H9 (cell line): ENCODE measurements around the gene ISG15. TPM values are rescaled to one million over a fixed set of nuclear protein-coding genes. Genes with fewer than 3 reads are reported as not detected.

Source experiments
- DNase-seq: peaks from one replicate; pipeline ENCODE4 v3.0.0-alpha.2; 2017
- H2AFZ ChIP-seq: one replicate; pipeline ENCODE4 v1.6.1; 2013; ENCODE audit warnings: mild to moderate bottlenecking, low read length, control low read depth, moderate library complexity
- H2AK5ac ChIP-seq: 2 replicates; pipeline ENCODE4 v1.6.1; 2013; ENCODE audit warnings: low read length, control low read depth, mixed read lengths; ENCODE audit not compliant: insufficient read length
- H2BK120ac ChIP-seq: one replicate; pipeline ENCODE4 v1.6.1; 2013; ENCODE audit warnings: low read depth, mild to moderate bottlenecking, low read length, control low read depth, inconsistent platforms; ENCODE audit not compliant: poor library complexity, severe bottlenecking
- H2BK12ac ChIP-seq: 2 replicates; pipeline ENCODE4 v1.6.1; 2013; ENCODE audit warnings: low read length, control low read depth, mixed read lengths, low read depth; ENCODE audit not compliant: insufficient read length
- H2BK15ac ChIP-seq: 2 replicates; pipeline ENCODE4 v1.6.1; 2013; ENCODE audit warnings: low read depth, low read length, control low read depth
- H2BK20ac ChIP-seq: one replicate; pipeline ENCODE4 v1.6.1; 2013; ENCODE audit warnings: low read depth, mild to moderate bottlenecking, low read length, control low read depth, inconsistent platforms; ENCODE audit not compliant: poor library complexity, severe bottlenecking
- H2BK5ac ChIP-seq: 2 replicates; pipeline ENCODE4 v1.6.1; 2013; ENCODE audit warnings: low read length, control low read depth, mixed read lengths; ENCODE audit not compliant: insufficient read length
- H3K14ac ChIP-seq: 2 replicates; pipeline ENCODE4 v1.6.1; 2013; ENCODE audit warnings: low read length, control low read depth; ENCODE audit not compliant: insufficient read depth
- H3K18ac ChIP-seq: 2 replicates; pipeline ENCODE4 v1.6.1; 2013; ENCODE audit warnings: low read depth, mild to moderate bottlenecking, mixed read lengths, low read length, control low read depth; ENCODE audit not compliant: insufficient read length
- H3K23ac ChIP-seq: 2 replicates; pipeline ENCODE4 v1.6.1; 2013; ENCODE audit warnings: low read length, control low read depth, mixed read lengths, low read depth; ENCODE audit not compliant: insufficient read length
- H3K23me2 ChIP-seq: 2 replicates; pipeline ENCODE4 v1.6.1; 2013; ENCODE audit warnings: low read depth, mild to moderate bottlenecking, mixed read lengths, low read length, control low read depth; ENCODE audit not compliant: insufficient read length, poor library complexity, severe bottlenecking
- H3K27ac ChIP-seq: 2 replicates; pipeline ENCODE4 v1.5.1; 2013; ENCODE audit warnings: low read length, control low read depth, mixed read lengths, low read depth; ENCODE audit not compliant: insufficient read length
- H3K27me3 ChIP-seq: 2 replicates; pipeline ENCODE4 v1.6.1; 2013; ENCODE audit warnings: low read length, control low read depth, inconsistent platforms; ENCODE audit not compliant: insufficient read depth
- H3K4ac ChIP-seq: 2 replicates; pipeline ENCODE4 v1.6.1; 2013; ENCODE audit warnings: low read depth, mild to moderate bottlenecking, control low read depth, inconsistent platforms, low read length, moderate library complexity
- H3K4me1 ChIP-seq: 2 replicates; pipeline ENCODE4 v1.6.1; 2013; ENCODE audit warnings: low read length, control low read depth, inconsistent platforms; ENCODE audit not compliant: insufficient read depth
- H3K4me2 ChIP-seq: 2 replicates; pipeline ENCODE4 v1.6.1; 2013; ENCODE audit warnings: low read length, control low read depth, mixed read lengths; ENCODE audit not compliant: insufficient read length, insufficient read depth
- H3K56ac ChIP-seq: 2 replicates; pipeline ENCODE4 v1.6.1; 2013; ENCODE audit warnings: low read depth, mild to moderate bottlenecking, mixed read lengths, low read length, control low read depth; ENCODE audit not compliant: insufficient read length
- H3K79me1 ChIP-seq: 2 replicates; pipeline ENCODE4 v1.6.1; 2013; ENCODE audit warnings: low read depth, mild to moderate bottlenecking, moderate library complexity, low read length, control low read depth, inconsistent platforms; ENCODE audit not compliant: insufficient read depth, poor library complexity, severe bottlenecking
- H3K79me2 ChIP-seq: 2 replicates; pipeline ENCODE4 v1.6.1; 2013; ENCODE audit warnings: low read length, control low read depth, inconsistent platforms; ENCODE audit not compliant: insufficient read depth
- H3K9ac ChIP-seq: 2 replicates; pipeline ENCODE4 v1.6.1; 2013; ENCODE audit warnings: low read length, control low read depth, mixed read lengths; ENCODE audit not compliant: insufficient read length; ENCODE audit errors: extremely low read depth
- H3K9me3 ChIP-seq: one replicate; pipeline ENCODE4 v1.6.1; 2013; ENCODE audit warnings: low read depth, low read length, inconsistent platforms; ENCODE audit not compliant: control insufficient read depth
- H3T11ph ChIP-seq: one replicate; pipeline ENCODE4 v1.6.1; 2013; ENCODE audit warnings: mild to moderate bottlenecking, low read length, control low read depth, inconsistent platforms
- H4K20me1 ChIP-seq: one replicate; pipeline ENCODE4 v1.6.1; 2013; ENCODE audit not compliant: control insufficient read depth, insufficient read length, insufficient read depth
- H4K5ac ChIP-seq: 2 replicates; pipeline ENCODE4 v1.6.1; 2013; ENCODE audit warnings: low read depth, mild to moderate bottlenecking, mixed read lengths, low read length, control low read depth; ENCODE audit not compliant: insufficient read length
- H4K8ac ChIP-seq: replicated peaks from 2 replicates; pipeline ENCODE4 v1.6.1; 2013; ENCODE audit warnings: low read length, control low read depth, mixed read lengths, low read depth; ENCODE audit not compliant: insufficient read length
- H4K91ac ChIP-seq: 2 replicates; pipeline ENCODE4 v1.6.1; 2013; ENCODE audit warnings: low read depth, mild to moderate bottlenecking, moderate library complexity, mixed read lengths, low read length, control low read depth; ENCODE audit not compliant: insufficient read length
- H3K27ac Mint-ChIP-seq, 3 experiments: 2 replicates in 2 of 3; 3 replicates in 1 of 3; pipeline ENCODE4 v1.8.0; 2020 to 2021; ENCODE audit warnings: mixed read lengths in 3 of 3, mild to moderate bottlenecking in 1 of 3, moderate library complexity in 1 of 3
- H3K27me3 Mint-ChIP-seq: 2 replicates; pipeline ENCODE4 v1.8.0; 2021; ENCODE audit warnings: low read depth, mild to moderate bottlenecking, moderate library complexity, mixed read lengths
- H3K36me3 Mint-ChIP-seq, 3 experiments: 2 replicates in 2 of 3; 3 replicates in 1 of 3; pipeline ENCODE4 v1.8.0; 2020 to 2021; ENCODE audit warnings: low read depth in 3 of 3, mixed read lengths in 3 of 3; ENCODE audit not compliant: insufficient read depth in 1 of 3
- H3K4me1 Mint-ChIP-seq, 2 experiments: 2 replicates each; pipeline ENCODE4 v1.8.0; 2020; ENCODE audit warnings: mixed read lengths in 2 of 2
- H3K4me3 Mint-ChIP-seq, 2 experiments: 2 replicates in 1 of 2; 3 replicates in 1 of 2; pipeline ENCODE4 v1.8.0; 2020 to 2021; ENCODE audit warnings: mild to moderate bottlenecking in 2 of 2, mixed read lengths in 2 of 2, moderate library complexity in 1 of 2
- H3K9me3 Mint-ChIP-seq, 2 experiments: 2 replicates in 1 of 2; 3 replicates in 1 of 2; pipeline ENCODE4 v1.8.0; 2020; ENCODE audit warnings: mild to moderate bottlenecking in 2 of 2, mixed read lengths in 2 of 2, moderate library complexity in 1 of 2
- CTCF ChIP-seq: fragments of 200-600 bp; sonication (generic); conservative IDR thresholded peaks from 3 replicates; pipeline ENCODE4 v1.8.0; 2021; ENCODE audit warnings: antibody characterized with exemption, mild to moderate bottlenecking
- WGBS: extraction: QIAGEN DNeasy Blood & Tissue Kit; methylation state at CpG from one replicate; pipeline ENCODE4 v1.1.7; 2013; ENCODE audit warnings: missing lambda C conversion rate, low lambda C conversion rate, mixed read lengths; ENCODE audit not compliant: insufficient read length; ENCODE audit errors: extremely low coverage; 5-methylcytosine and 5-hydroxymethylcytosine counted together
- total RNA-seq: library from RNA; stranded (reverse); gene quantifications from 2 replicates; pipeline ENCODE4 v1.2.1, GENCODE V29; 2021

Gene ISG15
- total RNA-seq, 1 experiment from 2014 or later, result 39.7 TPM

DNA sequence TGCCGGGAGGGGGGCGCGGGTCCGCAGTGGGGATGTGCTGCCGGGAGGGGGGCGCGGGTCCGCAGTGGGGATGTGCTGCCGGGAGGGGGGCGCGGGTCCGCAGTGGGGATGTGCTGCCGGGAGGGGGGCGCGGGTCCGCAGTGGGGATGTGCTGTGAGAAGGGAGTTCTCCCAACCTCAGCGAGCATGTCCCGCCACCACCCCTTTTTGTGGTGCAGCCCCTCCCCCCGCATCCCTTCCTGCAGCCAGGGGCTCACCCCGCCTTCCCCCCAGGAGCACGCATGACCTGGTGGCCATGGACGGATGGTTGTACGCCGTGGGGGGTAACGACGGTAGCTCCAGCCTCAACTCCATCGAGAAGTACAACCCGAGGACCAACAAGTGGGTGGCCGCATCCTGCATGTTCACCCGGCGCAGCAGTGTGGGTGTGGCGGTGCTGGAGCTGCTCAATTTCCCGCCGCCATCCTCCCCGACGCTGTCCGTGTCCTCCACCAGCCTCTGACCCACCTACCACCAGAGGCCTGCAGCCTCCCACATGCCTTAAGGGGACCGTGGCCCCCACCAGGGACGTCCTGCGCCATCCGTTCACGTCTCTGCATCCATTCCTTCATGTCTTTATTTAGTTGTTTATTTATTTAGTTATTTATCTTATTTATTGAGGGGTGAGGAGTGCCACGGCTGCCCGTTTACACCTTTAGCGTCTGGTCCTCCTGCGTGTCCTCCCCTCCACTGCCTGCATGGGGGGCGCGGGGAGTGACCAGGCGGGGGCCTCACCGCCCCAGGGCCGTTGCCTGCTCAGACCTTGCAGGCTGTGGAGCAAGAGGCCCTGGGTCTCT, 48.4 kb upstream of the ISG15 start:
- Histone ChIP-seq H3K79me1 (no peaks in the 10 kb centered on the region), H4K91ac (no peak overlapping the region), H4K8ac (no peak overlapping the region), H3K56ac (no peak overlapping the region), H2AFZ (no peak overlapping the region), H2AK5ac (no peak overlapping the region), H3K27me3 (peaks cover 11% of the 10 kb centered on the region; the same call in 1 of the 2 replicates), H2BK12ac (no peak overlapping the region), H3K18ac (no peak overlapping the region), H4K5ac (no peak overlapping the region), H3T11ph (no peak overlapping the region), H2BK120ac (no peak overlapping the region), H3K23ac (no peak overlapping the region), H3K9ac (no peak overlapping the region), H4K20me1 (no peaks in the 10 kb centered on the region), H3K4me2 (no peak overlapping the region), H2BK15ac (no peak overlapping the region), H3K4me1 (no peaks in the 10 kb centered on the region), H3K4ac (no peak overlapping the region), H3K9me3 (no peaks in the 10 kb centered on the region), H3K27ac (no peak overlapping the region), H3K23me2 (peaks cover 12% of the 10 kb centered on the region), H3K79me2 (no peaks in the 10 kb centered on the region), H2BK20ac (no peak overlapping the region), H2BK5ac (no peak overlapping the region), H3K14ac (no peak overlapping the region)
- TF ChIP-seq CTCF, result no peak
- no CpG with 5 or more reads among the region's 51 CpGs for WGBS
- peaks cover 3 to 4% of the 10 kb centered on the region in 2 experiments; a peak in 3 of 5 replicates for H3K9me3 Mint-ChIP-seq
- H3K27me3 Mint-ChIP-seq, result peaks cover 45% of the 10 kb centered on the region
- H3K27ac Mint-ChIP-seq, result peak overlapping the region in 1 of 3 experiments; percentile 90; a peak in 1 of 7 replicates
- H3K4me3 Mint-ChIP-seq, result no peak overlapping the region
- H3K4me1 Mint-ChIP-seq, result peaks cover 0 to 3% of the 10 kb centered on the region in 2 experiments; a peak in 1 of 4 replicates
- no peak for DNase-seq
- H3K36me3 Mint-ChIP-seq, result peaks cover 0 to 26% (median 24%) of the 10 kb centered on the region in 3 experiments; a peak in 6 of 7 replicates
